ENCODE measurements around the gene ZNF346.

ZNF346 gene

DNA sequence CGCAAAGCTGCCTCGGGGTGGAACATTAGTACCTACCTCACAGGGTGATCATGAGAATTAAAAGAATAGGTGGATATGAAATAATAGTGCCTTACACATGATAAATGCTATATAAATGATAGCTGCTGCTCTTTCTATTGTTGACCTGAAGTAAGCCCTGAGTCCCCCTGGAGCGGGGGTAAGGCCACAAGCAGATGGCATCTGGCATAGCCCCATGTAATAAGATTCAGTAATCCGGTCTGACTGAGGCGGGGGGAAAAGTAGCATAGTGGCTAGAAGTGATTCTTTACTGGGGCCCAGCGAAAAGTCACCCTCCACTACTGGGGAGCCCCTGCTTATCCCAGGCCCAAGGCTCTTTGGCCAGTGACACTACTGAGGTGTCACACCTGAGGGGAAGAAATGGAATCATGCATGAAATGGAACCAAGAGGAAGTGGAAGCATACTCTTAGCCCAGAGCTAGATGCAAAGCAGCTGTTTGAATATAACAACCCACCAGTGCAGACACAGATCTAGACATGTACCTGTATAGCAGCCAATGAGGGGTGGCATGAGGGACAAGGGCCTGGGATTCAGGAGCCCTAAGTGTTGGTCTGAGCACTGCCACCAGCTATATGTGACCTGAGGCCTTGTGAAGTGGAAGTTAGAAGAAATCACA lies 48.2 kb downstream of the ZNF346 start:
- DNase-seq = no peak

DNA sequence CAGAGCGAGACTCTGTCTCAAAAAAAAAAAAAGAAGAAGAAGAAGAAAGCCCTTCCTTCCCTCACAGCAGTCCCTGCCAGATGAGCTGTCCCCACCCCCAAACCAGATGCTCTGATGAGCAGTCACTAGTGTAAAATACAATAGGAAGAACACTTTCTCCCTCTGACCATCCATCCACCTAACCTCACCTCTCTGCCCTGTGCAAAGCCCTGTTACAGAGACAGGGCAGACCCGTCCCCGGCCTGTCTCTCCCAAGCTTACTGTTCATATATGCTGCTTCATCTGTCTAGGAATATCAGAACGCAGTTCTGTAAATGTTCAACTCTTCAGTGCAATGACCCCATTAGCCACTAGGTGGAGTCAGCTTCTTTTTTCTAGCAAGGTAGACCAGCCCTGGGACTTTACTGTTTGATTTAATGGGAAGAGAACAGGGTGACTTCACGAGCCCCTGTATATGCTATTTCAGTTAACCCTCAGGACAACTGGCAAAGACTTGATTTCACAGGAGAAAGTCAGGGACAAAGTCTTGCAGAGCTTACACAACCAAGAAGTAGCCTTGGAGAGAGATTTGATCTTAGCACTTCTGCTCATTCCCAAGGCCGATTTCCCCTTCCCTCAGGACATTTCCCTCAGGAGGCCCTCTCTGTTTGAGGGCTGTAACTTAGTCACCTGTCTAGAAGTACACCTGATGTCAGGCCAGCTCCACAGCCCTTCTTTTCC lies 49.3 kb downstream of the ZNF346 start:
- peak; percentile 81 for DNase-seq

DNA sequence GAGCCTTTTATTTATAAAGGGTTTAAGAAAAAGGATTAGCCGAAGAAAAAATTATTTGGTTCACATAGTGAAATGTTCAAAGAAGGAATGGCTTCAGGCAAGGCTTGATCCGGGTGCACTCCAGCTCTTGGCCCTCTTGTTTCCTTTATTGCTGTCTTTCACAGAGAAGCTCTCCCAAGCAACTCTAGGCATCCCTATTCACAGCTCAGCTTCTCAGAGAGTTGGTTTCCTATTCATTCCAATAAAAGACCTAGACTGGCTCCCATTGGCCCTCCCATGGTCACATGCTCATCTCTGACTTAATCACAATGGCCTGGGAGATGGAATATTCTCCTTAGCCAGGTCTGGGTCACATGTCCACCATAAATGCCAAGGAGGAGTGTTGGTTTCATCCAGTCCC lies 54.8 kb downstream of the ZNF346 start:
- no peak for DNase-seq

- no peak for DNase-seq
These were observed 57.1 kb downstream of the ZNF346 start for GRCh38 chr5:177079606-177080005.

GRCh38 chr5:177080265-177080664 lies 57.8 kb downstream of the ZNF346 start:
- DNase-seq = no peak

- no peak for DNase-seq
These were observed 59.4 kb downstream of the ZNF346 start for GRCh38 chr5:177081859-177082258.

DNA sequence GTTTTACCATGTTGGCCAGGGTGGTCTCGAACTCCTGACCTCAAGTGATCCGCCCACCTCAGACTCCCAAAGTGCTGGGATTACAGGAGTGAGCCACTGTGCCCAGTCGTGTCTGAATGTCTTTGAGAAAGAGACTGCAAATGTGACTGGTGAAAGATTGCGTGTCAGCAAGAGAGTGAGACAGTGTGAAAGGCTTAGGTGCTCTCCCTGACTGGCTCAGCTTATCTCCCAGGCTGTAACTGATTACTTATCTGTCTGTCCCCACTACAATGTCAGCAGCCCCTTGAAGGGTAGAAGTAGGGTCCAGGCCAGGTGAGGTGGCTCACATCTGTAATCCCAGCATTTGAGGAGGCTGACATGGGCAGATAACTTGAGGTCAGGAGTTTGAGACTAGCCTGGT lies 60.9 kb downstream of the ZNF346 start:
- DNase-seq = no peak

GRCh38 chr5:177084175-177084574 lies 61.7 kb downstream of the ZNF346 start:
- no peak for DNase-seq

GRCh38 chr5:177085985-177086653 lies 63.6 kb downstream of the ZNF346 start:
- DNase-seq = no peak

- peak; percentile 61 for DNase-seq
These were observed 64.3 kb downstream of the ZNF346 start, which contains the start of gene FGFR4 for GRCh38 chr5:177086654-177087397. Gene FGFR4, plus strand, starts transcription at chr5:177086915. Its CDS starts 2,688 bp downstream, at chr5:177089603.

DNA sequence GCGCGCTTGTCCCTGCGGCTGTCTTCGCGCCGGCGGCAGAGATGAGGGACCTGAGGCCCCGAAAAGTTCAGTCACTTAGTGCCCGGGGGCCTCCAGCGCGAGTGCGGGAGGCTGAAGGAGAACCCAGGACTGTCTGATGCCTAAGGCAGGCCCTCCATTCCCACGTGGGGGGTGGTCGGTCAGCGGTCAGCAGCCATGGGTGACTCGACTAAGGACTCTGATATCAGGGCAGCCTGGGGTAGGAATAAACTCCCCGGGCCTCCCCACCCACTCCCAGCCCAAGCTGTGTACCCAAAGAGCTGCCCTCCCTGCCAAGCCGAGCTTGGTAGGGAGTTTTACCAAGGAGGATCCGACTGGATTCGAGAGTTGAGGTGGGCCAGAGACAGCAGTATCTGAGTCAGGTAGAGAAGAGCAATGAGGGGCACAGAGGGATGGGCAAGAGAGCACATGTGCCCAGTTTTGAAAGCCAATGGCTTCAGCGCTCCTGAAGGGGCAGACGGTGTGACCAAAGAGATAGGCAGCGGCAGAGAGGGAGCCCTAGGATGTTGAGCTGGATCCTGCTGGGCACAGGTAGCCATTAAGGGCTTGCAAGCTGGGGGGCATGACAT lies 65.0 kb downstream of the ZNF346 start:
- DNase-seq = no peak

DNA sequence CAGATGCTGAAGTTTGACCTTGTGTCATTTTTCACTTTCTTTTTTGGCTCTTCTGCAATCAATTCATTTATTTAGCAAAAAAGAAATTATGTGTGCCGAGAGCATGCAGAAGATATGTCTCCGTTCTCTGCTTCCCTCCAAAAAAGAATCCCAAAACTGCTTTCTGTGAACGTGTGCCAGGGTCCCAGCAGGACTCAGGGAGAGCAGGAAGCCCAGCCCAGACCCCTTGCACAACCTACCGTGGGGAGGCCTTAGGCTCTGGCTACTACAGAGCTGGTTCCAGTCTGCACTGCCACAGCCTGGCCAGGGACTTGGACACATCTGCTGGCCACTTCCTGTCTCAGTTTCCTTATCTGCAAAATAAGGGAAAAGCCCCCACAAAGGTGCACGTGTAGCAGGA lies 66.6 kb downstream of the ZNF346 start:
- DNase-seq = no peak

DNA sequence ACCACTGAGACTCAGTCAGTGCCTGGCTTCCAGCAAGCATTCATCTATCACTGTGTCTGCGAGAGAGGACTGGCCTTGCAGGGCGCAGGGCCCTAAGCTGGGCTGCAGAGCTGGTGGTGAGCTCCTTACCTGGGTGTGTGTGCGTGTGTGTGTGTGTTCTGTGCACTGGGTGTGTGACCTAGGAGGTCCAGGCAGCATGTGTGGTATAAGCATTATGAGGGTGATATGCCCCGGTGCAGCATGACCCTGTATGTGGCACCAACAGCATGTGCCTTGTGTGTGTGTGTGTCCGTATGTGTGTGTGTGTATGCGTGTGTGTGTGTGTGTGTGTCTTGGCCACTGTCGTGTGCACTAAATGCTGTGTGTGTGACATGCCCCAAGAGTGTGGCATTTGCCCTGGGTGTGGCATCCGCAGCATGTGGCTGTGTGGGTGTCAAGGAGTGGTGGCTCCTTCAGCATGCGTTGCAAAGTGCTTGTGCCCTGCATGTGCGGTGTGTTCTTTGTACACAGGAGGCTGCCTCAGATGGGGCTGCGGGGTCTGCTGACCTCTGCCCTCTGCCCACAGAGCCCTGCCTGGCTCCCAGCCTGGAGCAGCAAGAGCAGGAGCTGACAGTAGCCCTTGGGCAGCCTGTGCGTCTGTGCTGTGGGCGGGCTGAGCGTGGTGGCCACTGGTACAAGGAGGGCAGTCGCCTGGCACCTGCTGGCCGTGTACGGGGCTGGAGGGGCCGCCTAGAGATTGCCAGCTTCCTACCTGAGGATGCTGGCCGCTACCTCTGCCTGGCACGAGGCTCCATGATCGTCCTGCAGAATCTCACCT lies 67.5 kb downstream of the ZNF346 start:
- DNase-seq = no peak

GRCh38 chr5:177090813-177091212 lies 68.3 kb downstream of the ZNF346 start:
- DNase-seq = no peak

- no peak for DNase-seq
These were observed 68.7 kb downstream of the ZNF346 start for GRCh38 chr5:177091232-177091631.

- no peak for DNase-seq
These were observed 69.9 kb downstream of the ZNF346 start for GRCh38 chr5:177092178-177093081.

DNA sequence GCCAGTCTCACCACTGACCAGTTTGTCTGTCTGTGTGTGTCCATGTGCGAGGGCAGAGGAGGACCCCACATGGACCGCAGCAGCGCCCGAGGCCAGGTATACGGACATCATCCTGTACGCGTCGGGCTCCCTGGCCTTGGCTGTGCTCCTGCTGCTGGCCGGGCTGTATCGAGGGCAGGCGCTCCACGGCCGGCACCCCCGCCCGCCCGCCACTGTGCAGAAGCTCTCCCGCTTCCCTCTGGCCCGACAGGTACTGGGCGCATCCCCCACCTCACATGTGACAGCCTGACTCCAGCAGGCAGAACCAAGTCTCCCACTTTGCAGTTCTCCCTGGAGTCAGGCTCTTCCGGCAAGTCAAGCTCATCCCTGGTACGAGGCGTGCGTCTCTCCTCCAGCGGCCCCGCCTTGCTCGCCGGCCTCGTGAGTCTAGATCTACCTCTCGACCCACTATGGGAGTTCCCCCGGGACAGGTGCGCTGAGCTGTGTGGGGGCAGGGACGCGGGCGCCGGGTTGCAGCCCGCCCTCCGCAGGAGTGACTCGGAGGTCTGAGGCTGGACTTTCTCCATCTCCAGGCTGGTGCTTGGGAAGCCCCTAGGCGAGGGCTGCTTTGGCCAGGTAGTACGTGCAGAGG lies 70.7 kb downstream of the ZNF346 start:
- no peak for DNase-seq

GRCh38 chr5:177093803-177094202 lies 71.3 kb downstream of the ZNF346 start:
- no peak for DNase-seq

DNA sequence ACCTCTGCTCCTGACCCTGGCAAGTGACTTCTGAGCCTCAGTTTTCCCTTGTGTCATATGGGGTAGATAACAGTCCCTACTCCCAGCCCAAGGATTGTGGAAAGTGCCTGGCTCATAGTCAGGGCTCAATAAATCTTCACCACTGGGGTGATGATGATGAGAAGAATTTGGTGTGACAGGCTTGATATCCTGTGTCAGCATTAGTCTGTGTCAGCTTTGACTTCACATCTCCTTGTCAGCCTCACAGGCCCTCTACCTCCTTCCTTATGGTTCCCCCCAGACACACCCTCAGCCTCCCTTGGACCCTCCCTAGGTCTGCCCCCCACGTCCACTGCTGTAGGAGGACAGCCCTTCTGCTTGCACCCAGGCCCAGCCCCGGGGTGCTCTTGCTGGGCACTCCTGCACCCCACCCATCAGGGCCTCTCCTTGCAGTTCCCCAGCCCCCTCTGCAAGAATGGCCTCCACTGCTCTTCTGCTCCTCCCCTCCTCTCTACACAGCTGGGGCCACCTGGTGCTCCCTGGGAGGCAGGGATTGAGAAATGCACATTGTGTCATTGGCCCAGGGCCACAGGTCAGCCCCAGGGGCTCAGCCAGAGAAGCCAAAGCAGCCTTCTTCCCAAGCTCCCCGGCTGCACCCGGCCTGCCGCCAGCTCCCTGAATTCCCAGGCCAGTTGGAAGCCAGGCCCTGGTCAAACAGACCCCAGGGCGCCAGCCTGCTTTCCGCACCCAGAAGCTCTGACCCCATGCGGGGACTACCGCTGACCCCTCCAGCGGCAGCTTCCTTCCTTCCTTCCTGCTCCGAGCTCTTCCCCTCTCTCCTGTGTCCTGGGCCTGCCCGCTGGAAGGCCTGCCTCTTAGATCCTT lies 72.0 kb downstream of the ZNF346 start:
- DNase-seq = no peak

Data from NCI-H748 treated with DMSO at 0.1 percent for 48 hours (cell line).